Osteoblast (primary cell): ENCODE measurements around the gene SEL1L2. TPM values are rescaled to one million over a fixed set of nuclear protein-coding genes. Genes with fewer than 3 reads are reported as not detected.

Source experiments
- DNase-seq: peaks from one replicate; pipeline ENCODE4 v3.0.0; 2011; ENCODE audit warnings: low spot score, mixed read lengths; ENCODE audit not compliant: insufficient read length; ENCODE audit errors: missing footprints
- H2AFZ ChIP-seq: 2 replicates; pipeline ENCODE4 v1.6.0; 2011; ENCODE audit warnings: mild to moderate bottlenecking, low read length
- H3K27ac ChIP-seq: 2 replicates; pipeline ENCODE4 v1.5.1; 2011; ENCODE audit warnings: mild to moderate bottlenecking, low read depth, low read length, moderate library complexity
- H3K27me3 ChIP-seq: 2 replicates; pipeline ENCODE4 v1.6.0; 2012; ENCODE audit warnings: mild to moderate bottlenecking, control low read depth, inconsistent platforms, low read length, moderate library complexity; ENCODE audit not compliant: insufficient read depth
- H3K36me3 ChIP-seq: 2 replicates; pipeline ENCODE4 v1.5.1; 2011; ENCODE audit warnings: mild to moderate bottlenecking, low read length, control low read depth, moderate library complexity; ENCODE audit not compliant: insufficient read depth
- H3K4me1 ChIP-seq: 2 replicates; pipeline ENCODE4 v1.5.1; 2011; ENCODE audit warnings: mild to moderate bottlenecking, low read length, control low read depth, moderate library complexity; ENCODE audit not compliant: insufficient read depth
- H3K4me2 ChIP-seq: 2 replicates; pipeline ENCODE4 v1.6.0; 2011; ENCODE audit warnings: mild to moderate bottlenecking, low read length; ENCODE audit not compliant: insufficient read depth
- H3K4me3 ChIP-seq: fragments of 200-600 bp; sonication (generic); 3 replicates; pipeline ENCODE4 v1.5.1; 2012; ENCODE audit warnings: mild to moderate bottlenecking, low read length, inconsistent platforms; ENCODE audit not compliant: insufficient read depth
- H3K79me2 ChIP-seq: 2 replicates; pipeline ENCODE4 v1.6.0; 2012; ENCODE audit warnings: mild to moderate bottlenecking, low read length, control low read depth, inconsistent platforms; ENCODE audit not compliant: insufficient read depth
- H3K9me3 ChIP-seq: 2 replicates; pipeline ENCODE4 v1.5.1; 2011; ENCODE audit warnings: low read depth, low read length, control low read depth
- H4K20me1 ChIP-seq: 2 replicates; pipeline ENCODE4 v1.6.0; 2012; ENCODE audit warnings: mild to moderate bottlenecking, low read length, control low read depth; ENCODE audit not compliant: insufficient read depth
- total RNA-seq: library from RNA; depleted of rRNA; stranded (reverse); fragments of >200 nt; gene quantifications from 2 replicates; pipeline ENCODE4 v1.2.3, GENCODE V29; 2012
- TF ChIP-seq, protein P1 (sequence below): IDR thresholded peaks from 2 replicates; pipeline ENCODE4 v1.5.1; 2011; ENCODE audit warnings: mild to moderate bottlenecking, low read depth, low read length, moderate library complexity; ENCODE audit errors: extremely low read depth

SEL1L2 gene
- total RNA-seq, 1 donor: not detected

DNA sequence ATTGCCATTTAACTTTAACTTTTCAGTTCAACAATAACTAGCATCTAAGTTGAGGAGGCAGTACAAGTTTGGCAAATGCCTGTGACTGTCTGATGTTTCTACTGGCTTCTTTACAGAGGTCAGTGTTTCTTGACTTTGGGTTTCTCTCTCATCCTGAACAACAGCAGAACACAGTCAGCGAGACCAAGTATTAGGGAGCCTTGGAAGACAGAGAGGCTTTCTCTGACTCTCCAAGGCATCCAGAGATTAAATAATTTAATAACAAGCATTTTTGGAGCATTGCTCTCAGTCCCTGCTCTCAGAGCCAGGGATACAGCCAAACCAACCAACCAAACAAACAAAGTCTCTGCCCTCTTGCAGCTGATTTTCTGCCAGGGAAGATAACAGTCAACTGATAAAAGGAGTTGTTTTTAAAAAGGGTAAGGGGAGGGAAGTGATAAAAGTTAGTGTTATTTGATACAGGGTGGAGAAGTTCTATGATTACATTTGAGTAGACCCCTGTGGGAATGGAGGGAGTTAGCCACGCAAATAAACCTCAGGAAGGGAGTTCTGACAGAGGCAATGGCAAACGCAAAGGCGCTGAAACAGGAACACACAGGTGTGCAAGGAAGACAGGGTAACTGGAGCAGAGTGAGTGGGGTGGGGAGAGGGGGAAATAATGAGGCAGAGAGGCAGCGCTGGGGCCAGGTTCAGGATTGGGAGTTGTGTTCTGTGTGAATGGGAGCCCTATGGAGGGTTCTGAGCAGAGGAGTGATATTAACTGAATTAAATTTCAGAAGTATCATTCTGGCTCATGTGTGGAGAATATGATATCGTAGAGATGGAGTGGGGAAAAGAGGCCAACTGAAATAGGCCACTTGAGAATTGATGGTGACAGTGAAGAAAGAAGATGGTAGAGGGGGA lies 55.2 kb downstream of the SEL1L2 start:
- Histone ChIP-seq H3K36me3 (no peaks in the 10 kb centered on the region), H4K20me1 (no peaks in the 10 kb centered on the region), H2AFZ (no peak overlapping the region), H3K27me3 (no peaks in the 10 kb centered on the region), H3K4me2 (no peak overlapping the region), H3K4me1 (no peaks in the 10 kb centered on the region), H3K79me2 (no peaks in the 10 kb centered on the region), H3K27ac (no peak overlapping the region), H3K4me3 (no peak overlapping the region), H3K9me3 (no peaks in the 10 kb centered on the region)
- no peak for DNase-seq
- TF ChIP-seq, protein P1, sequence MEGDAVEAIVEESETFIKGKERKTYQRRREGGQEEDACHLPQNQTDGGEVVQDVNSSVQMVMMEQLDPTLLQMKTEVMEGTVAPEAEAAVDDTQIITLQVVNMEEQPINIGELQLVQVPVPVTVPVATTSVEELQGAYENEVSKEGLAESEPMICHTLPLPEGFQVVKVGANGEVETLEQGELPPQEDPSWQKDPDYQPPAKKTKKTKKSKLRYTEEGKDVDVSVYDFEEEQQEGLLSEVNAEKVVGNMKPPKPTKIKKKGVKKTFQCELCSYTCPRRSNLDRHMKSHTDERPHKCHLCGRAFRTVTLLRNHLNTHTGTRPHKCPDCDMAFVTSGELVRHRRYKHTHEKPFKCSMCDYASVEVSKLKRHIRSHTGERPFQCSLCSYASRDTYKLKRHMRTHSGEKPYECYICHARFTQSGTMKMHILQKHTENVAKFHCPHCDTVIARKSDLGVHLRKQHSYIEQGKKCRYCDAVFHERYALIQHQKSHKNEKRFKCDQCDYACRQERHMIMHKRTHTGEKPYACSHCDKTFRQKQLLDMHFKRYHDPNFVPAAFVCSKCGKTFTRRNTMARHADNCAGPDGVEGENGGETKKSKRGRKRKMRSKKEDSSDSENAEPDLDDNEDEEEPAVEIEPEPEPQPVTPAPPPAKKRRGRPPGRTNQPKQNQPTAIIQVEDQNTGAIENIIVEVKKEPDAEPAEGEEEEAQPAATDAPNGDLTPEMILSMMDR: no peak

DNA sequence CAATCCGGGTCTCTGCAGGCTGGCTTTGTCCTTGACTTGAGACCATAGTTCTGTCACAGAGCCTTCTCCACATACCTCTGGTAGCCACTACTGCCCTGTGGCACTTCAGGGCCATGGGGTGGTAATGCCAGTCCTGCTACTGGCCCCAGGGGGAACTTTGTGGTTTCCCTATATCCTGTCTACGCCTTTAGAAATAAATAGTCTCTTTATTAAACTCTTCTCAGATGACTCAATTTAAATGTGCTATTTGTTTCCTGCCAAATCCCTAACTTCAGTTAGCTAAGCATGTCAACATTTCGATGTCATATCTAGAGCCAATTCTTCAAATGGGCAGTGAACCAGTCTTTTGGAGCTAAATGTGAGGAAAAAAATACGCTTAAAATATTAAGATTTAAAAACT lies 60.1 kb downstream of the SEL1L2 start:
- no peaks in the 10 kb centered on the region for H3K27me3 ChIP-seq
- H3K4me3 ChIP-seq: no peak overlapping the region
- H3K4me1 ChIP-seq: no peaks in the 10 kb centered on the region
- no peak overlapping the region for H3K27ac ChIP-seq
- H4K20me1 ChIP-seq: no peaks in the 10 kb centered on the region
- H3K36me3 ChIP-seq: no peaks in the 10 kb centered on the region
- H3K9me3 ChIP-seq: no peaks in the 10 kb centered on the region
- TF ChIP-seq, protein P1: no peak
- H3K4me2 ChIP-seq: no peak overlapping the region
- DNase-seq: peak; percentile 5
- H2AFZ ChIP-seq: no peak overlapping the region
- H3K79me2 ChIP-seq: no peaks in the 10 kb centered on the region

DNA sequence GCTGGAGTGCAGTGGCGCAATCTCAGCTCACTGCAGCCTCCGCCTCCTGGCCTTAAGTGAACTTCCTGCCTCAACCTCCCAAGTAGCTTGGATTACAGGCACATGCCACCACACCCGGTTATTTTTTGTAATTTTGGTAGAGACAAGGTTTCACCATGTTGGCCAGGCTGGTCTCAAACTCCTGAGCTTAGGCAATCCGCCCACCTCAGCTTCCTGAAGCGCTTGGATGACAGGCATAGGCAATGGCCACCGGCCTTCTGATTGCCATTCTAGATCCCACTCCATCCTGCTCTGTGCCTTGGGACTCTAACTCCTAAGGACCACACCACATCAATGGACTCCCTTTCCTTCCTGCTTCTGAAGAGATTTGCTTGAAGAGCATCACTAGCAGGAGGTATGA lies 60.6 kb downstream of the SEL1L2 start:
- DNase-seq: no peak
- Histone ChIP-seq H4K20me1 (no peaks in the 10 kb centered on the region), H3K36me3 (no peaks in the 10 kb centered on the region), H3K4me2 (no peak overlapping the region), H3K27ac (no peak overlapping the region), H3K4me3 (no peak overlapping the region), H3K4me1 (no peaks in the 10 kb centered on the region), H3K27me3 (no peaks in the 10 kb centered on the region), H3K79me2 (no peaks in the 10 kb centered on the region), H2AFZ (no peak overlapping the region), H3K9me3 (no peaks in the 10 kb centered on the region)
- TF ChIP-seq, protein P1: no peak

DNA sequence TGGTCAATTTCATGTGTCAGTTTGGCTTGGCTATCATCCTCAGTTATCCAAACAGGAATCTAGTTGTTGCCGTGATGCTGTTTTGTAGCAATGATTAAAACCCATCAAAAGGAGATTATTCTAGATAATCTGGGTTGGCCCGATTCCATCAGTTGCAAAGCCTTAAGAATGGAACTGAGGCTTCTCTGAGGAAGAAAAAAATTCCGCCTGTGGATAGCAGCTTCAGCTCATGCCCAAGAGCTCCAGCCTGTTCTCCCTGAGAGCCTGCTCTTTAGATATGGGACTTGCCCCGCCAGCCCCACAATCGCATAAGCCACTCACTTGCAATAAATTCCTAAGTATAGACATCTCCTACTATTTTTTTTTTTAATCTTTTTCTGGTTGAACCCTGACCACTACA lies 61.5 kb downstream of the SEL1L2 start:
- DNase-seq: no peak
- Histone ChIP-seq H3K79me2 (no peaks in the 10 kb centered on the region), H2AFZ (no peak overlapping the region), H3K4me3 (no peak overlapping the region), H3K27ac (no peak overlapping the region), H4K20me1 (no peaks in the 10 kb centered on the region), H3K4me2 (no peak overlapping the region), H3K4me1 (no peaks in the 10 kb centered on the region), H3K36me3 (no peaks in the 10 kb centered on the region), H3K27me3 (no peaks in the 10 kb centered on the region), H3K9me3 (no peaks in the 10 kb centered on the region)
- TF ChIP-seq, protein P1: no peak
